ENCODE results near the gene KCNJ18.
"Not testable (repeated sequence)": the region's sequence is repeated elsewhere in the genome, so short reads cannot be mapped to it uniquely, and the experiment has no call there.

Gene KCNJ18

GRCh38 chr17:21691883-21692703 is at the start of gene KCNJ18:
Gene KCNJ18, plus strand, starts transcription at chr17:21692523. Its CDS starts 10,264 bp downstream, at chr17:21702787.
- not testable (repeated sequence) for DNase-seq (ENCODE audit: low spot score)

- not testable (repeated sequence) for DNase-seq (ENCODE audit: low spot score)
These were observed 44.2 kb upstream of the KCNJ18 start for GRCh38 chr17:21648125-21648524.

- not testable (repeated sequence) for DNase-seq (ENCODE audit: low spot score)
These were observed 42.3 kb upstream of the KCNJ18 start for GRCh38 chr17:21650043-21650442.

GRCh38 chr17:21652049-21652448 is 40.3 kb upstream of the KCNJ18 start:
- DNase-seq (ENCODE audit: low spot score), result not testable (repeated sequence)

GRCh38 chr17:21653211-21653610 is 39.1 kb upstream of the KCNJ18 start:
- not testable (repeated sequence) for DNase-seq (ENCODE audit: low spot score)

- not testable (repeated sequence) for DNase-seq (ENCODE audit: low spot score)
These were observed 35.6 kb upstream of the KCNJ18 start for GRCh38 chr17:21656518-21657309.

GRCh38 chr17:21659635-21660034 is 32.7 kb upstream of the KCNJ18 start:
- DNase-seq (ENCODE audit: low spot score), result not testable (repeated sequence)

GRCh38 chr17:21661455-21661854 is 30.9 kb upstream of the KCNJ18 start:
- DNase-seq (ENCODE audit: low spot score), result not testable (repeated sequence)

- DNase-seq (ENCODE audit: low spot score), result not testable (repeated sequence)
These were observed 29.2 kb upstream of the KCNJ18 start for GRCh38 chr17:21663166-21663565.

GRCh38 chr17:21663614-21664474 is 28.5 kb upstream of the KCNJ18 start:
- not testable (repeated sequence) for DNase-seq (ENCODE audit: low spot score)

- DNase-seq (ENCODE audit: low spot score), result not testable (repeated sequence)
These were observed 27.2 kb upstream of the KCNJ18 start for GRCh38 chr17:21665171-21665570.

- DNase-seq (ENCODE audit: low spot score), result not testable (repeated sequence)
These were observed 26.3 kb upstream of the KCNJ18 start for GRCh38 chr17:21665935-21666493.

- DNase-seq (ENCODE audit: low spot score), result not testable (repeated sequence)
These were observed 25.5 kb upstream of the KCNJ18 start for GRCh38 chr17:21666711-21667412.

GRCh38 chr17:21667413-21668117 is 24.8 kb upstream of the KCNJ18 start:
- not testable (repeated sequence) for DNase-seq (ENCODE audit: low spot score)

- DNase-seq (ENCODE audit: low spot score), result not testable (repeated sequence)
These were observed 24.2 kb upstream of the KCNJ18 start for GRCh38 chr17:21668118-21668488.

- not testable (repeated sequence) for DNase-seq (ENCODE audit: low spot score)
These were observed 23.4 kb upstream of the KCNJ18 start for GRCh38 chr17:21668746-21669508.

GRCh38 chr17:21669616-21670360 is 22.5 kb upstream of the KCNJ18 start:
- DNase-seq (ENCODE audit: low spot score), result not testable (repeated sequence)

- not testable (repeated sequence) for DNase-seq (ENCODE audit: low spot score)
These were observed 21.8 kb upstream of the KCNJ18 start for GRCh38 chr17:21670361-21671155.
